HG03378 (cell line): ENCODE data around the gene FFAR3.

Source experiments
- ATAC-seq: cut with Tn5 transposase; IDR thresholded peaks from one replicate; pipeline ENCODE4 v1.9.1; 2021; ENCODE audit warnings: mild to moderate bottlenecking, moderate library complexity; ENCODE audit not compliant: unreplicated experiment

The FFAR3 gene

GRCh38 chr19:35357867-35358573 is at the start of gene FFAR3:
Gene FFAR3, plus strand, starts transcription at chr19:35358460. Its CDS starts 431 bp downstream, at chr19:35358891.
- ATAC-seq = no peak

- no peak for ATAC-seq
Measured at GRCh38 chr19:35308910-35309309, 49.4 kb upstream of the FFAR3 start.

- no peak for ATAC-seq
Measured at GRCh38 chr19:35309481-35310279, 48.6 kb upstream of the FFAR3 start.

GRCh38 chr19:35310331-35310730 is 47.9 kb upstream of the FFAR3 start:
- no peak for ATAC-seq

- ATAC-seq = no peak
Measured at GRCh38 chr19:35310811-35311465, 47.3 kb upstream of the FFAR3 start.

GRCh38 chr19:35311901-35312665 is 46.2 kb upstream of the FFAR3 start:
- ATAC-seq = no peak

GRCh38 chr19:35313587-35313986 is 44.7 kb upstream of the FFAR3 start:
- ATAC-seq = no peak

- no peak for ATAC-seq
Measured at GRCh38 chr19:35314031-35314430, 44.2 kb upstream of the FFAR3 start.

GRCh38 chr19:35314858-35315470 is 43.3 kb upstream of the FFAR3 start:
- ATAC-seq = no peak

- no peak for ATAC-seq
Measured at GRCh38 chr19:35315883-35316282, 42.4 kb upstream of the FFAR3 start.

GRCh38 chr19:35316560-35316959 is 41.7 kb upstream of the FFAR3 start:
- ATAC-seq = no peak

GRCh38 chr19:35317464-35318043 is 40.7 kb upstream of the FFAR3 start:
- ATAC-seq = no peak

- no peak for ATAC-seq
Measured at GRCh38 chr19:35318679-35319448, 39.4 kb upstream of the FFAR3 start.

- ATAC-seq = no peak
Measured at GRCh38 chr19:35320065-35320713, 38.1 kb upstream of the FFAR3 start.

GRCh38 chr19:35321291-35321690 is 37.0 kb upstream of the FFAR3 start:
- no peak for ATAC-seq

GRCh38 chr19:35322014-35322413 is 36.2 kb upstream of the FFAR3 start:
- ATAC-seq = no peak

GRCh38 chr19:35327642-35328041 is 30.6 kb upstream of the FFAR3 start:
- no peak for ATAC-seq

GRCh38 chr19:35328851-35329285 is 29.4 kb upstream of the FFAR3 start, which contains the start of gene CD22:
Gene CD22, plus strand, starts transcription at chr19:35329187. Its CDS starts 2,854 bp downstream, at chr19:35332041.
- no peak for ATAC-seq

GRCh38 chr19:35329323-35329722 is 28.9 kb upstream of the FFAR3 start:
- ATAC-seq = no peak
